GM12865 (cell line): ENCODE measurements around the gene SHANK1.
A peak's percentile ranks its signal among the peaks of the same experiment; 100 is the strongest.
"Not testable (repeated sequence)": the region's sequence is repeated elsewhere in the genome, so short reads cannot be mapped to it uniquely, and the experiment has no call there.

Experiments
- DNase-seq: peaks from one replicate; pipeline ENCODE4 v3.0.0; 2010; ENCODE audit warnings: low read depth
- H3K4me3 ChIP-seq: 2 replicates; pipeline ENCODE4 v1.5.1; 2011; ENCODE audit warnings: mild to moderate bottlenecking, low read depth, low read length, control low read depth
- TF ChIP-seq, protein P1 (sequence below): IDR thresholded peaks from 2 replicates; pipeline ENCODE4 v1.5.1; 2011; ENCODE audit warnings: low read length, control low read depth, low read depth, inconsistent platforms; ENCODE audit not compliant: insufficient read depth; ENCODE audit errors: missing control alignments

SHANK1 gene

DNA sequence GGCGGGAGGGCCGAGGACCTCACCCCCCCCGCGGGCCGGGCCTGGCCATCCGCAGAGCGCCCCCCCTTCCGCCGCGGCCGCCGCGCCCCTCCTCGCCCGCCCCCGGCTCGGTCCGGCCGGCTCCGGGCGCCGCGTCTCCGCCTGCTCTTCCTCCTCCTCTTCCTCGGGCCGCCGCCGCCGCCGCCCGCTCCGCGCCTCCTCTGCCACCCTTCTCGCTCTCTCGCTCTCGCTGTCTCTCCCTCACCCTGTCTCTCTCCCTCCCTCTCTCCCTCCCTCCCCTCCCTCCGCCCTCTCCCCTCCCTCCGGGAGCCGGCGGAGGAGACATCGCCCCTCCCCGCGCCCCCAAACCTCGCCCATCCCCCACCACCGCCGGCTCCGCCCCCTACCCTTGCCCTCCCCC, at the start of gene SHANK1:
Gene SHANK1, minus strand, starts transcription at position 237 of the 400 bp plus-strand sequence. CDS start 2,883 bp downstream, outside the sequence.
- no peak within 1 kb of the TSS for H3K4me3 ChIP-seq
- DNase-seq: no peak
- TF ChIP-seq, protein P1, sequence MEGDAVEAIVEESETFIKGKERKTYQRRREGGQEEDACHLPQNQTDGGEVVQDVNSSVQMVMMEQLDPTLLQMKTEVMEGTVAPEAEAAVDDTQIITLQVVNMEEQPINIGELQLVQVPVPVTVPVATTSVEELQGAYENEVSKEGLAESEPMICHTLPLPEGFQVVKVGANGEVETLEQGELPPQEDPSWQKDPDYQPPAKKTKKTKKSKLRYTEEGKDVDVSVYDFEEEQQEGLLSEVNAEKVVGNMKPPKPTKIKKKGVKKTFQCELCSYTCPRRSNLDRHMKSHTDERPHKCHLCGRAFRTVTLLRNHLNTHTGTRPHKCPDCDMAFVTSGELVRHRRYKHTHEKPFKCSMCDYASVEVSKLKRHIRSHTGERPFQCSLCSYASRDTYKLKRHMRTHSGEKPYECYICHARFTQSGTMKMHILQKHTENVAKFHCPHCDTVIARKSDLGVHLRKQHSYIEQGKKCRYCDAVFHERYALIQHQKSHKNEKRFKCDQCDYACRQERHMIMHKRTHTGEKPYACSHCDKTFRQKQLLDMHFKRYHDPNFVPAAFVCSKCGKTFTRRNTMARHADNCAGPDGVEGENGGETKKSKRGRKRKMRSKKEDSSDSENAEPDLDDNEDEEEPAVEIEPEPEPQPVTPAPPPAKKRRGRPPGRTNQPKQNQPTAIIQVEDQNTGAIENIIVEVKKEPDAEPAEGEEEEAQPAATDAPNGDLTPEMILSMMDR: no peak

DNA sequence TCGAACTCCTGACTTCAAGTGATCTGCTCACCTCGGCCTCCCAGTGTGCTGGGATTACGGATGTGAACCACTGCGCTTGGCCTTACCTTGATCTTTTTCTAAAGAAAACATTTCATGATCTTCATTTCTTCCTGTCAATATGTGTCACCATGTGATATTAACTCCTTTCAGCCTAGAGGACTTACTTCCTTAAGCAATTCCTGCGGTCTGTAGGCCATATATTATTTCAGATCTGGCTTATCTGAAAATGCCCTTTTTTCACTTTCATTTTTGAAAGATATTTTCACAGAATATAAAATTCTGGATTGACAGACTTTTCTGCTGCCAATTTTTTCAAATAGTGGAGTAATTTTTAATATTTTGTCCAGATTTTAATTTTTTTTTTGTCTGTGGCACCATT, 48.7 kb upstream of the SHANK1 start:
- DNase-seq: no peak
- TF ChIP-seq, protein P1: no peak
- H3K4me3 ChIP-seq: no peak overlapping the region

DNA sequence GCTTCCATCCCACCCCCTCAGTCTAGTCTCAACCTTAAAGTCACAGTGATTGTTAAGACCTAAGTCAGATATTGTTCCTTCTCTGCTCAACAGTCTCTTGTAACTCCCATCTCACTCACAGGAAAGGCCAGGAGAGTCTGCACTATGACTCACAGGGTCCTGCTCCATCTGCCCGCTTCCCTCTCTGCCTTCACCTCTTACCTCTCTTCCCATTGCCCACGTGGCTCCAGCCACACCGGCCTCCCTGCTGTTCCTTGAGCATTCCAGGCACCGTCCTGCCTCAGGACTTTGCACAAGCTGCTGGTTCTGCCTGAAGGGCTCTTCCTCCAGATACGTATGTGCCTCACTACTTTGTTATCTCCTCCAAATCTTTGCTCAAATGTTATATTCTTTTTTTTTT, 47.7 kb upstream of the SHANK1 start:
- DNase-seq, H3K4me3 ChIP-seq: not testable (repeated sequence)

DNA sequence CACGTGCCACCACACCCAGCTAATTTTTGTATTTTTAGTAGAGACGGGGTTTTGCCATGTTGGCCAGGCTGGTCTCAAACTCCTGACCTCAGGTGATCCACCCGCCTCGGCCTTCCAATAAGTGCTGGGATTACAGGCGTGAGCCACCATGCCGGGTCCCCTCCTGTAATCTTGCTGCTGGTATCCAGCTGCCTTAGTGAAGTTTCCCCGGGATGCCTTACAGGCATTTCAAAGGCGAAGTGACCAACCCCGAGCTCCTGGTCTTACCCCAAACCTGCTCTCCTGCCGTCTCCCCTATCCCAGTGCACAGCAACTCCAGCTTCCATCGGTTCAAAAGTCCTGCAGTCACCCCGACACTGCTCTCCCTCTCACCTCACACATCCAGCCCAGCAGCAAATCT, 47.1 kb upstream of the SHANK1 start:
- DNase-seq, H3K4me3 ChIP-seq: not testable (repeated sequence)

DNA sequence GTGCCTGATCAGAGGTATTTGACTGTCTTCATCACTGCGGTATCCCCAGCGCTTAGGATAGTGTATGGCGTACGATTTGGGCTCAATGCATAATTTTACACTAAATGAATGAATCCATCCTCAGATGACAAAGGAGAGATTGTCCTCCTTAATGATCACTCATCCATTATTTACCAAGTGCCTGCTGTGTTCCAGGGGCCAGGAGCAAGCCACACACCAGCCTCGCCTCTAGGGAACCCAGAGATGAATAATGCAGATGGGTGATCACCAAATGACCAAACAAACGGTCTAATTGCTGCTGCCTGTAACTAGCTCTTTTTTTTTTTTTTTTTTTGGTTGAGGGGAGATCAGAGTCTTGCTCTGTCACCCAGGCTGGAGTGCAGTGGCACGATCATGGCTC, 44.8 kb upstream of the SHANK1 start:
- TF ChIP-seq, protein P1: no peak
- DNase-seq: no peak

DNA sequence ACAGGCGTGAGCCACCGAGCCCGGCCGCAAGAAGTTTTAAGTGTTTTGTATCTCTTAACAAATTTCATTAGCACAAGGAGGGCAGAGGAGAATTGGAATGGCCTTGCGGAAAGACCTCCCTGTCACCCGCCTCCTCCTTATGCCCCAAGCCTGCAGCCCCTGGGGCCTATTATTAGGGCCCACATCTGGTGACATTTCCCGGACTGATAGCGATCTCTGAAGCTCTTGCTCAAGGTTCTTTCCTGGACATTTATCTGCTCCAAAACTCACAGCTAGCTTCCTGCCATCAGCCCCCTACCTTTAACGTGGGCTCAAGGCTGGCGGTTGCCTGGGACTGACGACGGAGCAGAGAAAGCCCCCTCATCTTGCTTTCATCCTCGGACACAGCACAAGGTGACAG, 43.9 kb upstream of the SHANK1 start:
- H3K4me3 ChIP-seq, DNase-seq: not testable (repeated sequence)

More for the DNA sequence above, 44.8 kb upstream of the SHANK1 start:
- H3K4me3 ChIP-seq: no peak overlapping the region

DNA sequence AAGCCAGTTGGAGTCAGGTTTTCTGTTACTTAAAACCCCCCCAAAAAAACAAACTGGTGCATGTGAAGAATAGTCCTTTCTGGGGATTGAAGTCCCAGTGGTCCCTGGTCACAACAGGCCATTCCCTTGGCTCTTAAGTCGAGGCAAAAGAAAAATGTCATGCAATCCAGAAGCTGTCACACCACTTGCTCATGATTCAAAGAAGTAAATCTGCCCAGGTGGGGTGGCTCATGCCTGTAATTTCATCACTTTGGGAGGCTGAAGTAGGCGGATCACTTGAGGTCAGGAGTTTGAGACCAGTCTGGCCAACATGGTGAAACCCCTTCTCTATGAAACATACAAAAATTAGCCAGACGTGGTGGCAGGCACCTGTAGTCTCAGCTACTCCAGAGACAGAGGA, 41.9 kb upstream of the SHANK1 start:
- not testable (repeated sequence) for DNase-seq

DNA sequence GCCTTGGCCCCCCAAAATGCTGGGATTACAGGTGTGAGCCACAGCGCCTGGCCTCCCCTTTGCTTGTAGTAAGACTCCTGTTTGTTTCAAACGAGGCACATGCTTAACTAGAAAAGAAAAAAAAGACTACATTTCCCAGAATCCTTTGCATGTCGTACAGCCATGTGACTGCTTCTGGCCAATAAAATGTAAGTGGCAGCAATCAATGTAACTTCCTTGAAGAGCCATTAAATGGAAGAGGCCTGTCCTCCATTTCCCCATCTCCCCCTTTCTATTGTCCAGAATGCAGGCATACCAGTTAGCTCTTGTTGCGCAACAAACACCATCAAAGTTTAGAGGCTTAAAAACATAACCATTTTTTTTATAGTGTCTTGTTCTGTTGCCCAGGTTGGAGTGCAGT, 40.3 kb upstream of the SHANK1 start:
- DNase-seq: peak; percentile 28

More for the DNA sequence above, 41.9 kb upstream of the SHANK1 start:
- not testable (repeated sequence) for H3K4me3 ChIP-seq

DNA sequence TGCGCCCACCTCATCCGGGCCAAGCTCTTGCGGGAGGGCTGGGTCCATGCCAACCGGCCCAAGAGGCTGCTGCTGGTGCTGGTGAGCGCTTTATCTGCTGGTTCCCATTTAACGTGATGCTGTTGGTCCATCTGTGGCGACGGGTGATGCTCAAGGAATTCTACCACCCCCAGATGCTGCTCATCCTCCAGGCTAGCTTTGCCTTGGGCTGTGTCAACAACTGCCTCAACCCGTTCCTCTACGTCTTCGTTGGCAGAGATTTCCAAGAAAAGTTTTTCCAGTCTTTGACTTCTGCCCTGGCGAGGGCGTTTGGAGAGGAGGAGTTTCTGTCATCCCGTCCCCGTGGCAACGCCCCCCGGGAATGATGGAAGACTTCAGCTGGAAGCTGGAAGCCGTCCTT, 39.5 kb upstream of the SHANK1 start:
- not testable (repeated sequence) for DNase-seq, H3K4me3 ChIP-seq

More for the DNA sequence above, 40.3 kb upstream of the SHANK1 start:
- TF ChIP-seq, protein P1: no peak
- no peak overlapping the region for H3K4me3 ChIP-seq

DNA sequence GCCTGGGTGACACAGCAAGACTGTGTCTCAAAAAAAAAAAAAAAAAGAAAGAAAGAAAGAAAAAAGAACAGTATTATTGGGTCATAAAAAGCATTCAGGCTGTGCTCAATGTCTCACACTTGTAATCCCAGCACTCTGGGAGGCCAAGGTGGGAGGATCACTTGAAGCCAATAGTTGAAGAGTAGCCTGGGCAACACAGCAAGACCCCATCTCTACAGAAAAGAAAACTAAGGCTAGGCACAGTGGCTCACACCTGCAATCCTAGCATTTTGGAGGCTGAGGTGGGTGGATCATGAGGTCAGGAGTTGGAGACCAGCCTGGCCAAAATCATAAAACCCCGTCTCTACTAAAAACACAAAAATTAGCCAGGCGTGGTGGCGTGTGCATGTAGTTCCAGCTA, 38.0 kb upstream of the SHANK1 start:
- not testable (repeated sequence) for DNase-seq, H3K4me3 ChIP-seq

DNA sequence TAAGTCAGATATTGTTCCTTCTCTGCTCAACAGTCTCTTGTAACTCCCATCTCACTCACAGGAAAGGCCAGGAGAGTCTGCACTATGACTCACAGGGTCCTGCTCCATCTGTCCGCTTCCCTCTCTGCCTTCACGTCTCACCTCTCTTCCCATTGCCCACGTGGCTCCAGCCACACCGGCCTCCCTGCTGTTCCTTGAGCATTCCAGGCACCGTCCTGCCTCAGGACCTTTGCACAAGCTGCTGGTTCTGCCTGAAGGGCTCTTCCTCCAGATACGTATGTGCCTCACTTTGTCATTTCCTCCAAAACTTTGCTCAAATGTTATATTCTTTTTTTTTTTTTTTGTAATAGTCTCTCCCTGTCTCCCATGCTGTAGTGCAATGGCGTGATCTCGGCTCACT, 36.6 kb upstream of the SHANK1 start:
- DNase-seq: not testable (repeated sequence)

More for the DNA sequence above, 36.6 kb upstream of the SHANK1 start:
- not testable (repeated sequence) for H3K4me3 ChIP-seq
